Muscle of arm (tissue), 12 donors: ENCODE data around the gene WWOX. TPM values are rescaled to one million over a fixed set of nuclear protein-coding genes. Genes with fewer than 3 reads are reported as not detected.

ENCODE experiments used
- DNase-seq: peaks from one replicate; pipeline ENCODE4 v3.0.0-alpha.2; 2013
- polyA plus RNA-seq, 12 donors: library from polyadenylated mRNA; unstranded; fragments of 120-200 nt; gene quantifications; one replicate each; pipeline ENCODE4 v1.2.1, GENCODE V29; 2013; ENCODE audit not compliant: insufficient read length in 12 of 12

WWOX gene
- polyA plus RNA-seq, 12 donors = 7.4 to 17.2 (median 10.9) TPM; not detected in 2

DNA sequence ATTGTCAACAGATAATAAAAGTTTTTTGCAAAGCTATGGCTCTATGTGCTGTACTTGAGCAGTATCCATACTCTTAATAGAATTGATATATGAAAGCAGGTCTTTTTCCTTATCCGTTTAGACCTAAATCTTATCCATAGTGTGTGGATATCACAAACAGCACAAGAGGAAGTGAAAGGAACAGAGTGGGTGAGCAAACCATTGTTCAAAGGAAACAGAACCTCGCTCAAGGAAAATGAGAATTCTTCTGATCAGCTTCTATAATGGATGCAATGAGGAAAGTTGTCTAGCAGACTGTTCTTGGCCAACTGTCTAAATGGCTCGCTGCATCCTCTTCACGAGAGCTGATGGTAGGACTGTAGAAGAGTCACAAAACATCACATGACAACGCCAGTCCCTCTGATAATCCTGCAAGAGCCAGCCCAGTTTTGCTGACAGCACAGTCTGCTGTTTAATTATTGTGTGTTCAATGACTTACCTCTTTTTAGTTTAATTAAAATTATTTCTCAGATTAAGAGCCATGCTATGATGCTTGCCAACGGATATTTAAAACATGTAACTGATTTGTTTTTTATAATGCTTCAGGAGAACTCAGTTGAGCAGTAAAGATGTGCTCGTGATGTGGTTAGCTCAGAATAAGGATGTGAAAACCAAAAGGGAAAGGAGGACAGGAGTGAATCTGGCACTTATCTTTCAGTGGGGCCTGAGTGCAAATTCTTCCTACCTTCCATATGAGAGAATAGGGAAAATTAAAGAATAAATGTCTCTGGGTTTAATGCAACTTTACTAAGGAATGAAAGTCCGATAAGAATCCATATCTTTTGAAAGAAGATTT lies 38.5 kb downstream of the WWOX start:
- DNase-seq = no peak

DNA sequence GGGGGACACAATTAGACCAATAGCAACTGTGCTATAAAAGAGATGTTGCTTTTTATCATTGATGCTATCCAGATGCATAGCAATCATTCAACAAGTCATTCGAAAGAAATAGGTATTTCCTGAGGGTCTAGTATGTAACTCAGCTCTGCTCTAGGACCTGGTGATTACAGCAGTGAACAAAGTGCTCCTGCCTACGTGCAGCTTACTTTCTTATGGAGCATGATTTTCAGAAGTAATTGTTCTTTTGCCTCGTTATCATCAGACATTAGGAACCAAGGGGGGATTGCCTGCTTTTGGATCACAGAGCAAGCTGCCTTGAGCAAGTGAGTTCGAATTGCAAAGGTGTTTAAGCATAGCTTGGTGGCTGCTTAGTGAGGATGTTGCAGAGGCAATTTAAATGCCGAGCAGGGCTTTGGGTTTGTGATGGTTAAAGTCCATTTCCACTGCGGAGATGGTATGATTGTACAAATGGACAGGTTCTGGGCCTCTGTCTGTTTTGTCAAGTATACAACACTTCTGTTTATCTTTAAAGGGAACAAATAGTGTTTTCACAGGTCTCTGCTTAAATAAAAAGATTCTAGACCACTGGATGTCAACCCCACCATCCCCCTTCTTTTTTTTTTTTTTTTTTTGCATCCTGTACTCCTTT lies 41.5 kb downstream of the WWOX start:
- DNase-seq = no peak

DNA sequence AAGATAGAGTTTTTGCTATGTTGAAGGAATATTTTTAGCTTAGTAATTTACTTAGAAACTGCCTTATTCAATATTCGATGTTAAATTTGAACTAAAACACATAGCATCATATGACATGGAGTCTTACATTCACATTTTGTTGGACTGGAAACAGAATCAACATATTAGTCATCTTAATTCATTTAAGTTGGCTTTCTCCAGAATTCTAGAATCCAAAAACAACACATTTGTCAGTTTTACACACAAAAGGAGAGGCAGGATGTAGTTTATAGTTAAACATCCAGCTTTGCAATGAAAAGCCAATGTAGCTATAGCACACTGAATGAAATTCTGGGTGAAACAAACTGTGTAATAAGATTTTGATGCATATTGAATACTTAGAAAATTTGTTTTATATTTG lies 43.3 kb downstream of the WWOX start:
- DNase-seq = peak; percentile 29

DNA sequence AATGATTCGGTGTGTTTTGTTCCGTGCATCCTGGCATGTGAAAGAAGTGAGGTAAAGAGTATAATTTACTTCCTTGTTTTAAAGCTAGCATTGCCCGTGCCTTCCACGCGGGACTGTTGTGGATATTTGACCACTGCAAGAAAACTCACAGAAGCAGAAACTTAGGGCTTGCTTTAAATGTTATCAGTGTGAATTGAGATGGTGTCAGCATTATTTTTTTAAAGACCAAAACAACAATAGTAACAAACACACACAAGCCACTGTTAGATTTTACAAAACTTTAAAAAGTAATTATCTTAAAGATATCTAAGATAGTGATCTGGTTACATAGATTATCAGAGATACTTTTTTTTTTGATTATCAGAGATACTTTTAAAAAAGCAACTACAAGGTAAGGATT lies 47.4 kb downstream of the WWOX start:
- DNase-seq = no peak

DNA sequence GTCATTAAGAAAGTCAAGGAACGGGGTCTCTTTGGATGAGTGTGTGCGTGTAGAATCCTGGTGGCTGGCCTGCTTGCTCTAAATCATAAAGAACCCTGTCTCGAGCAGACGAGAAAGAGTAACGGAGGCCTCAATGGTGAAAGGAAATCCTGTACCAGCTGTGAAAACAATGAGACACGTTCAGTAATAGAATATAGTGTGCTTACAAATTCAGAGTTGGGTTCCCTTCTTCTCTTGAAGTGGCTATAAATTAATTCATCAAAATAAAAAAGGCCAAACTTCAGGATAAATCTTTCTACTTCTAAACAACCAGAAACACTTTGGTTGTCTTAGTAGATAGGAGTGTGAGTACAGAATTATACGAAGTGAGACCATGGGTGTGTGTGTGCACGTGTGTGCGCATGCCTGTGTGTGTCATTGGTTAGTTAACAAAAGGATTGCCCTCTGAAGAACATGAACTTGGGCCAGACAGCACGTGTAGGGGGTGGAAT lies 48.5 kb downstream of the WWOX start:
- DNase-seq = no peak

DNA sequence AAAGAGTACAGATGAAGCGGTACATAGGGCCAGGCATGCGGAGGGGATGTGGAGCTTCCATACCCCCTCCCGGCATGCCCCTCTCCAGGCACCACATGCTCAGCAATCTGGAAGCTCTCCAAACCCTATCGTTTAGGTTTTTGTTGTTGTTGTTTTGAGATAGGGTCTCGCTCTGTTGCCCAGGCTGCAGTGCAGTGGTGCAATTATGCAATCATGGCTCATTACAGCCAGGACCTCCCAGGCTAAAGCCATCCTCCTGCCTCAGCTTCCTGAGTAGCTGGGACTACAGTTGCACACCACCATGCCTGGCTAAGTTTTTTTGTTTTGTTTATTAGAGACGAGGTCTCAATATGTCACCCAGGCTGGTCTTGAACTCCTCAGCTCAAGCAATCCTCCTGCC lies 50.8 kb downstream of the WWOX start:
- DNase-seq = no peak

DNA sequence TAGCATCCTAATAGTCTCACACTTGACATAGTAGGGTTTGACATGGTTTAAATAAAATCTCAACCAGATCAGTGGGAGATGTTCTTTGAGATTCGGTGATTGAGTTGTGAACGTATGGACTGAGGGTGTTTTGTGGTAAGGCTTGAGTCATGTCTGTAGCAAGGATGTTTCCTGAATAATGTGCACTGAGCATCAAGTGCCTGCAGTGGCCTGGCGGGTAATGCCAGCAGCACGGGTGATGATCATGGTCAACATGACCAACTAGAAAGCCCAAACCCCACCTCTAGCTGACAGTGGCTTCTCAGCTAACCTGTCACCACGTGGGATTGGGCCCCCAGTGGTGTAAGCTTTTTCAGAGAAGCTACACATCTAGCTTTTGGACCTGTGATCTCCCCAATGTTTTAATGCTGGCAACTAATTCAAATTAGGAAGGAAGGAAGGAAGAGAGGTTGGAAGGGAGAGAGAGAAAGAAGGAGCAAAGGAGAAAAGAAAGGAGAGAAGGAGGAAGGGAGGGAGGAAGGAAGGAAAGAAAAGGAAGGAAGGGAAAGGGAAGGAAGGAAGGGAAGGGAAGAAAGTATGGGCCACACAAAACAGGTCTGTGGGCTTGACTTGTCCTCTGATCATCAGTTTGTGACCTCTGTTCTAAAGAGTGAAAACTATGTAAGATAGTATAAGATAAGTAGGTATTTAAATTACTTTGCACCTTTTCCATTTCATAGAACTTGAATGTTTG lies 55.4 kb downstream of the WWOX start:
- no peak for DNase-seq

DNA sequence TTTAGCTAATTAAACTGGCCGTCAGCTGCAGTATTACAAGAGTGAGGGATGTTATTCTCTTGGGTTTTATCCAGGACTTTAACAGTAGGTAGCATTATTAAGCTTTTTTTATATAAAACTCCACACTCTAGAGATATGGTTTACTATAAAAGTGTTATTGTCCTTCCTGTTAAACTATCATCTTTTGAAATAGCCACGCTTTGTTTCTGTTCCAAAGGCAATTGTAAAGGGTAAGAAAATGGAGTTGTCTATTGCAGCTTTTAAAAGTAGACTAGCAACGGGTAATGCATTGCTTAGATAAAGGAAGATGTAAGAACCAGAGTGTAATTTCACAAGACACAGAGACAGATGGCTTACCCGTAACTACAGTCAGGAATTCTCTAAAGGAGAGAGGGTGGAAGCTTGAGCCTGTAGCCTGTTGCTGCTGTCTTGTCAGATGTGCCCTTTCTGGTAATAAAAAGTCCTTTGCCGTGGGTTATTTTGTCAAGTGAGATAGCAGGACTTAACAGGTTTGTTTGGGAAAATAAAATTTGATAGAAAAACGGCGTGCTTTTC lies 56.4 kb downstream of the WWOX start:
- DNase-seq = no peak

DNA sequence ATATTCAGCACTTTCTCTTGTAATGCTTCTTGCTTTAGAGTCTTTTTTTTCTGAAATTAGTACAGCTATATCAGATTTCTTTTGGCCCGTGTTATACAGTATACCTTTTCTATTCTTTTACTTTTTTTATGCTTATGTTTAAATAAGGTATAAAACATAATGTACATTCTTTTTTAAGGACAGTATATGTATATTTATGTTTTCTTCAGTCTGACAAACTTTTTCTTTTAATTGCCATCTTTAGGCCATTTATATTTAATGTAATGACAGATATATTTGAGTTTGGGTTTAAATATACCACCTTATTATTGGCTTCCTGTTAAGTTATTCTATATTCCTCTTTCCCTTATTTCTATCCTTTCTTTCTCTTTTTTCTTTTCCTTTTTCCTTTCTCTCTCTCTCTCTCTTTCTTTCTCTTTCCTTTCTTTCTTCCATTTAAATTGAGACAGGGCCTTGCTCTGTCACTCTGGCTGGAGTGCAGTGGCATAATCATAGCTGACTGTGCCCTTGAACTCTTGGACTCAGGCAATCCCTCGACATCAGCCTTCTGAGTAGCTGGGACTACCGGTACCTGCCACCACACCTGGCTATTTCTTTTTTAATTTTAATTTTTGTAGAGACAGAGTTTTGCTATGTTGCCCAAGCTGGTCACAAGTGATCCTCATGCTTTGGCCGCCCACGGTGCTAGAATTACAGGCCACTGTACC lies 61.7 kb downstream of the WWOX start:
- no peak for DNase-seq

DNA sequence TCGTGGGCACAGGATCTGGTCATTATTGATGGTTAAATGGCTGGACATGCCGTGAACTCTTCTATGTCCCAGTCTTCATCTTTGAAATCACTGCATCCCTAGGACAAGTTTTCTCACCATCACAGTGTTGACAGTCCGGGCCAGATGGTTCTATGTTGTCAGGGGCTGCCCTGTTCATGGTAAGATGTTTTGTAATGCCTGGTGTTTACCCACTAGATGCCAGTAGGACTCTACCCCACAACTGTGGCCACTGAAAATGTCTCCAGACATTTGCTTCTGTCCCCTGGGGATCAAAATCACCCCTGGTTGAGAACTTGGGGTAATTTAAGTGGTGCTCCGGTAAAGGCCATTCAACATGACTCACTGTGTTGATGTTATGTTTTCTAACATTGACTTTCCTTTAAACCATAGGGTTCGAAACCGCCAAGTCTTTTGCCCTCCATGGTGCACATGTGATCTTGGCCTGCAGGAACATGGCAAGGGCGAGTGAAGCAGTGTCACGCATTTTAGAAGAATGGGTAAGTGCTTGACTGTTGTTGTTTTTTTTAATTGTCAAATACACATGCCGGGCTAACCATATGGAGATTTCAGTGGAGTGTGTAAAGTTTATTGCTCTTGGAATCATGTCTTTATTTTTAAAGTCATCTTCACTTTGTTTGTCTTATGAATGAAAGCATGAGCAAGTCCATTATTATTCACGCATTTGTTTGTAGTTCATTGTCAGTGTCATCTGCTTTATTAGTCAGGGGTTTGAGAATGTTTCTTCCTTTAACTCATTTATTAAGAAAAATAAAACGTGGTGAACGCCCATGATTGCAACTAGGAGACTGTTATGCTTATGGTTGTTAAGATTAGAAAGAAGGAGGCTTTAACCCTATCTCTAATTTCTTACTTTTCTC lies 64.6 kb downstream of the WWOX start:
- no peak for DNase-seq

DNA sequence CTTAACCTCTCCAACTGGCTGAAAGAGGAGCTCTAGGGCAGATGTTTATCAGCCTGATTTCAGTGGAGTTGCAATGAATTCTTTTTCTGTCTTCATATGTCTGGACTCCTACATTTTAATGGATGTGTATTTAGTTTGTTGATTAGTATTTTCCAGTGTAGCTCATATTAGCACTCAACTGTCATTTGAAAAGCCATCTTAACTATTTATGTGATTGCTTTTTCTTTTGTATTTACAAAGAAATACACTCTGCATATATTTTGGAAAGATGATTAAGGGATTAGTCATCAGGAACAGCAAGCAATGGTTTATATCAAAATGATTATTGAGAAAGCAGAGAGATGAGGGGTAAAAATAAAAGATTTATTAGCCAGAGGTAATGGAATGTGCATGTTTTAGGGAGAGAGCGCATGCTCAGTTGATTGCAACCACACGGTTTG lies 71.1 kb downstream of the WWOX start:
- no peak for DNase-seq

DNA sequence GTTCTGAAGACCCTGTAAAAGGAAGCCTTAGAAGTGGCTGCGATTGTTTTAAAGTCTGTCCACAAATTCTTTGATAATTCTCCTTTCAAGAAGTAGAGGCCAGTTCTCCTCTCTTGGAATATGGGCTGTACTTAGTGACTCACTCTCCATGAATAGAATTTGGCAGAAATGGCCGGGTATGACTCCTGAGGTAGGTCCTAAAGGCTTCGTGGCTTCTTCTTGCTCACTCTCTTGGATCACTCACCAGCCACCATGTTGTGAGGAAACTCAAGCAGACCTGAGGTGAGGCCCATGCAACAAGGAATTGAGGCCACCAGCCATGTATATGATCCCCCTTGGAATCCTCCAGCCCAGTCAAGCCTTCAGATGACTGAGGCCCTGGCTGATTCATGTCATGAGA lies 75.8 kb downstream of the WWOX start:
- no peak for DNase-seq

DNA sequence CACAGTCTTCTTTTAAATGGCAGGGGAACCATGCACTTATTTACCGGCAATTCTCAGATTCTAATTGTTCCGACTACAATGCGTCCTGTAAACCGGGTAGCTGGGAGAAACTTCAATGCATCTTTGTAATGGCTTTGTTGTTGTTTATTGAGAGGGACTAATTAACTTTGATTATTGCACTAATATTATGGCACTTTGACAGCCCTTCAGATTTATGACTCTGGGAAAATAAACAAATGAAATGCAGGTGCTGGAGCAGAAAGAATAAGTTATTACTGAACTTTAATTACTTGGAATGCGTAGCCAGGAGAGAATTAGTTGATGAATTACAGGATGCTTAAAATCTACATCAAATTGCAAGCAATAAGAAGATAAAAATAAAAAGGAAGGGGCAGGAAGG lies 77.0 kb downstream of the WWOX start:
- DNase-seq = no peak

DNA sequence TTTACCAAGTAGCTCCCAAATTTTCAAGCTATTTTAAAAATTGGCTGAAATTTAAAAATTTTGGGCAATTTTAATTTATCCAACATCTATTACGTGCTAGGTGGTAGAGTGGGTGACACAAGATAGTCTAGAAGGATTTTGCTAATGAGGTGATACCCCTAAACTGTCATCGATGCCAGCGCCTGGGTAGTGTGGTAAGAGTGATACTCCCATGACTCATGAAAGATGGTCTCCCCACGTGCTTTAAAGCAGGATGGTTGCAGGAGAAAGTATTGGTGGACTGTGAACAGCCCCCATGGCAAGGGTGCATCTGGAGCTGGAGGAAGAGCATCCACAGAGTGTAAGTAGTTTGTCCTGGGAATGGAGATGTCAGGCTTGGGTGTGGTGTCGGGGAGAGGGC lies 77.8 kb downstream of the WWOX start:
- DNase-seq = no peak

DNA sequence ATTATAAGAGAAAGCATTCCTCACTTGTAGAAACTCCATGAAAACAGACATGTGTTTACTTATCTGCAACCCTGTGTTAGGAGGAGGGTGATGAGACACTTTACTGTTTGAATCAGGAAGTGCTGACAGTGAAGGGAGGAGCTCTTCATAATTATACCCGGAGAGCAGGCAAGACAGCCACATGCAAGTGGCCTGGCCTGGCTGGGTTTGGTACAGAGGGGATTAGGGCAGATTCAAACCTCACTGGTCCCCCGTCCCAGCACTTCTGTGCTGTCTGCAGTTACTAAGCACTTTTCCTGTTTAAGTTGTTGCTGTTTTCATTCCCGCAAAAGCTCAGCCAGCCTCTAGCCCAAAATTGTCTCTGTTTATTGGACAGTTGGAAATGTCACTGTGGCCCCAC lies 78.5 kb downstream of the WWOX start:
- DNase-seq = no peak

DNA sequence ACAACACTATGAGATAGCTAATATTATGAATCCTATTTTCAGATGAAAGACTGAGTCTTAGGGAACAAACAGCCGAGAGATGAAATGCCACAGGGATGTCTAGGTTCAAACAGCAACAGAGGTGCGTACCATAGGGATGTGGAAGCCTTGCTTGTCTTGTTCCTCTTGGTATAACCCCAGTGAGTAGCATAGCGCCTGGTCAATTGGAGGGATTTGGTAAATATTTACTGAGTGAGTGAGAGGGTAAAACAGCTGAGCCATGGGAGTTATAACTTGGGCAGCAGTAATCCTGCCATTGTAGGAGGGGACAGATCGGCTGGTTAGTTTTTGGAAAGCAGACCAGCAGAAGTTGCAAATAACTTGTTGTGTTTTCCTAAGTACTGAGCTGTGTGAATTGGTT lies 80.2 kb downstream of the WWOX start:
- DNase-seq = no peak

DNA sequence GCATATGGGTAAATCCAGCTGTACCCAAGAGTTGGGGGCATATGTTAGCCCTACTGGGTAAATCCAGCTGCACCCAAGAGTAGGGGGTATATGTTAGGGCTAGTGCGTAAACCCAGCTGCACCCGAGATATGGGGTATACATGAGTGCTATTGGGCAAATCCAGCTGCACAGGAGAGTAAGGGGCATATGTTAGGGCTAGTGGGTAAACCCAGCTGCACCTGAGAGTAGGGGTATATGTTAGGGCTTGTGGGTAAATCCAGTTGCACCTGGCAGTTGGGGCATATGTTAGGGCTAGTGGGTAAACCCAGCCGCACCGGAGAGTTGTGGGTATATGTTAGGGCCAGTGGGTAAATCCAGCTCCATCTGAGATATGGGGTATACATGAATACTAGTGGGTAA lies 80.9 kb downstream of the WWOX start:
- DNase-seq = no peak

DNA sequence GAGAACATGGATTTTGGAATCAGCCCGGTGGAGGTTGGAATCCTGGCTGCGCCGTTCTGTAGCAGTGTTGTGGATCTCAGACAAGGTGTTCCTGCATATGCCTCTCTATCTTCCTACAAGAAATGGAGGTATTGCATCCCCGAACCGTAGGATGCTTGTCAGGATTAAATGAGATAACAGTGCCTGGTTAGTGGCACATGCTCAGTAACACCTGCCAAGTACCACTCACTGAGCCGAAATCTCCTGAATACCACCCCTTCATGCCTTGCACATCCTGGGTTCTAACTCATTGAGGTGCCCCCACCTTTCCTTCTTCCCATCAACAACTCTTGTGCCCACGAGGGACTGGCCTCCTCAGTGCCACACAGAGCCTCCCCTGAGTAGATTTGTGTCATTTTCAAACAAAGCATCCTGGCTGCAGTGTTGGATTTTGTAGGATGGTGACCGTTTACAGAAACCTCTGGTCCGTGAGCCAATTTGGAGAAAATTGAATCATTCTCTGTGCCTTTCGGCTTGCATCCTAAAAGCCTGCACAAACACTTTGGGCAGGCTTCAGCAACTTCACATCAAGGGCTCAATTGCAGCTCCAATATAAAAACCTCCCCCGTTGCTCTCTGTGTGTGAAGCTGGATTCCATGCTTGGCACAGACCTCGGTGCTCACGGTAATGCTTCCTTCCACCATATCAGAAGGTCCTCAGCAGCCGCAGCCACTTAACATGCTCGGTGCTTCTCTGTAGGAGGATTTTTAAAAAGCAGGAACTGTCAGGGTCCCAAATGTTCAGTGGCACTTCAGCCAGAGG lies 84.2 kb downstream of the WWOX start:
- peak; percentile 18 for DNase-seq
